ENCODE data around the gene EHHADH. TPM values are rescaled to one million over a fixed set of nuclear protein-coding genes. Genes with fewer than 3 reads are reported as not detected.

EHHADH gene
- total RNA-seq, 2 donors from 2014 or later, result 4.0 to 17.9 TPM

DNA sequence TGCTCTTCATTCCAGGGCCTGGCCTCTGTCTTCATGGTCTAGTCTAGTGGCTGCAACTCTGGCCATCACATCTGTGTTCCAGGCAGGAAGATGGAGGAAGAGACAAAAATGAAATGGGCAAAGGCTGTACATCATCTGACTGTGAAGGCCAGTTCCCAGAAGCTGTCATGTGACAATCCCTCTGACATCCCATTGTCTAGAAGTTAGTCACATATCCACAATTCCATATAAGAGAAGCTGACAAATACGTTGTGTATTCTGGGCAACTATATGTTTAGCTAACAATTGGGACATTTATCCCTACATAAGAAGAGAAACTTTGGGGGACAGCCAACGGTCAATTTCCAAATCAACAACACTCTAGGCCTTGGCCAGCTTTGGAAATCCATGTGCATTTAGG, 66.5 kb downstream of the EHHADH start:
- intact Hi-C loops (cut with DNase I), result no loop called here
- Histone ChIP-seq H3K27me3 (replicated peaks; ENCODE audit: insufficient read depth) (no peaks in the 10 kb centered on the region), H3K4me3 (no peak overlapping the region), H3K36me3 (no peaks in the 10 kb centered on the region), H3K27ac (no peak overlapping the region), H3K9me3 (no peaks in the 10 kb centered on the region), H3K4me1 (replicated peaks) (no peaks in the 10 kb centered on the region)
- no peak for DNase-seq (ENCODE audit: low spot score)
- TF ChIP-seq POLR2A (IDR thresholded peaks at IDR 0.05) (no peak), POLR2AphosphoS5 (IDR thresholded peaks at IDR 0.05) (no peak)
- TF ChIP-seq, protein P1, sequence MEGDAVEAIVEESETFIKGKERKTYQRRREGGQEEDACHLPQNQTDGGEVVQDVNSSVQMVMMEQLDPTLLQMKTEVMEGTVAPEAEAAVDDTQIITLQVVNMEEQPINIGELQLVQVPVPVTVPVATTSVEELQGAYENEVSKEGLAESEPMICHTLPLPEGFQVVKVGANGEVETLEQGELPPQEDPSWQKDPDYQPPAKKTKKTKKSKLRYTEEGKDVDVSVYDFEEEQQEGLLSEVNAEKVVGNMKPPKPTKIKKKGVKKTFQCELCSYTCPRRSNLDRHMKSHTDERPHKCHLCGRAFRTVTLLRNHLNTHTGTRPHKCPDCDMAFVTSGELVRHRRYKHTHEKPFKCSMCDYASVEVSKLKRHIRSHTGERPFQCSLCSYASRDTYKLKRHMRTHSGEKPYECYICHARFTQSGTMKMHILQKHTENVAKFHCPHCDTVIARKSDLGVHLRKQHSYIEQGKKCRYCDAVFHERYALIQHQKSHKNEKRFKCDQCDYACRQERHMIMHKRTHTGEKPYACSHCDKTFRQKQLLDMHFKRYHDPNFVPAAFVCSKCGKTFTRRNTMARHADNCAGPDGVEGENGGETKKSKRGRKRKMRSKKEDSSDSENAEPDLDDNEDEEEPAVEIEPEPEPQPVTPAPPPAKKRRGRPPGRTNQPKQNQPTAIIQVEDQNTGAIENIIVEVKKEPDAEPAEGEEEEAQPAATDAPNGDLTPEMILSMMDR (IDR thresholded peaks at IDR 0.05), result no peak
- 82% methylated on average over 2 of the region's 2 CpGs for WGBS

GRCh38 chr3:185176750-185177359, 77.0 kb downstream of the EHHADH start:
- no peaks in the 10 kb centered on the region for H3K36me3 ChIP-seq
- no peaks in the 10 kb centered on the region for H3K27me3 ChIP-seq (replicated peaks; ENCODE audit: insufficient read depth)
- H3K27ac ChIP-seq, result no peak overlapping the region
- H3K4me3 ChIP-seq, result no peak overlapping the region
- H3K4me1 ChIP-seq (replicated peaks), result no peaks in the 10 kb centered on the region
- 20% methylated on average over 10 of the region's 10 CpGs for WGBS
- no peaks in the 10 kb centered on the region for H3K9me3 ChIP-seq
- intact Hi-C loops (cut with DNase I), result loop anchor here (2.0 to 5.0 kb wide), 2 partner anchors 90 to 302 kb away; no protein-coding TSS in a partner anchor
- DNase-seq (ENCODE audit: low spot score), result no peak
- TF ChIP-seq, protein P1 (IDR thresholded peaks at IDR 0.05), result peak; percentile 35 to 71 (median 58)
- no peak for TF ChIP-seq POLR2A (IDR thresholded peaks at IDR 0.05)

GRCh38 chr3:185175370-185175987, 78.4 kb downstream of the EHHADH start:
- H3K4me1 ChIP-seq (replicated peaks), result no peaks in the 10 kb centered on the region
- H3K27me3 ChIP-seq (replicated peaks; ENCODE audit: insufficient read depth), result no peaks in the 10 kb centered on the region
- peak overlapping the region in 1 of 2 donors; percentile 40 for H3K27ac ChIP-seq
- DNase-seq (ENCODE audit: low spot score), result no peak
- intact Hi-C loops (cut with DNase I), result loop anchor here (5.0 kb wide), 1 partner anchor 88 kb away; no protein-coding TSS in a partner anchor
- WGBS, result 44% methylated on average over 15 of the region's 15 CpGs
- no peaks in the 10 kb centered on the region for H3K9me3 ChIP-seq
- TF ChIP-seq POLR2A (IDR thresholded peaks at IDR 0.05) (no peak), POLR2AphosphoS5 (IDR thresholded peaks at IDR 0.05) (no peak)
- TF ChIP-seq, protein P1 (IDR thresholded peaks at IDR 0.05), result no peak
- no peak overlapping the region for H3K4me3 ChIP-seq
- H3K36me3 ChIP-seq, result no peaks in the 10 kb centered on the region

GRCh38 chr3:185172086-185173049, 81.5 kb downstream of the EHHADH start:
- no peaks in the 10 kb centered on the region for H3K27me3 ChIP-seq (replicated peaks; ENCODE audit: insufficient read depth)
- no peaks in the 10 kb centered on the region for H3K4me1 ChIP-seq (replicated peaks)
- intact Hi-C loops (cut with DNase I), result no loop called here
- H3K4me3 ChIP-seq, result no peak overlapping the region
- DNase-seq (ENCODE audit: low spot score), result no peak
- 64% methylated on average over 11 of the region's 11 CpGs for WGBS
- H3K9me3 ChIP-seq, result no peaks in the 10 kb centered on the region
- TF ChIP-seq, protein P1 (IDR thresholded peaks at IDR 0.05), result no peak
- TF ChIP-seq POLR2A (IDR thresholded peaks at IDR 0.05) (no peak), POLR2AphosphoS5 (IDR thresholded peaks at IDR 0.05) (no peak)
- peak overlapping the region in 1 of 2 donors; percentile 3 for H3K27ac ChIP-seq
- H3K36me3 ChIP-seq, result no peaks in the 10 kb centered on the region
